ENCODE results near the gene WNT5A. TPM values are rescaled to one million over a fixed set of nuclear protein-coding genes. Genes with fewer than 3 reads are reported as not detected.

Gene WNT5A
- total RNA-seq, 2 experiments from 2014 or later: not detected

GRCh38 chr3:55453886-55454496, 33.1 kb downstream of the WNT5A start:
- no peaks in the 10 kb centered on the region for H3K9me3 Mint-ChIP-seq
- no peaks in the 10 kb centered on the region for H3K4me1 Mint-ChIP-seq
- H3K36me3 Mint-ChIP-seq: no peaks in the 10 kb centered on the region
- no peaks in the 10 kb centered on the region for H3K27me3 Mint-ChIP-seq
- H3K4me3 Mint-ChIP-seq: no peak overlapping the region
- no peak overlapping the region for H3K27ac Mint-ChIP-seq
- no peak for DNase-seq

- Mint-ChIP-seq H3K27ac (no peak overlapping the region), H3K27me3 (peaks cover 3% of the 10 kb centered on the region), H3K36me3 (no peaks in the 10 kb centered on the region), H3K4me3 (no peak overlapping the region), H3K4me1 (no peaks in the 10 kb centered on the region), H3K9me3 (no peaks in the 10 kb centered on the region)
- no peak for DNase-seq
These were observed 34.2 kb downstream of the WNT5A start for GRCh38 chr3:55452886-55453285.

GRCh38 chr3:55449527-55449926, 37.6 kb downstream of the WNT5A start:
- peaks cover 12% of the 10 kb centered on the region for H3K27me3 Mint-ChIP-seq
- no peak overlapping the region for H3K27ac Mint-ChIP-seq
- no peaks in the 10 kb centered on the region for H3K4me1 Mint-ChIP-seq
- no peak for DNase-seq
- no peaks in the 10 kb centered on the region for H3K36me3 Mint-ChIP-seq
- no peak overlapping the region for H3K4me3 Mint-ChIP-seq
- H3K9me3 Mint-ChIP-seq: no peaks in the 10 kb centered on the region

GRCh38 chr3:55446850-55447249, 40.3 kb downstream of the WNT5A start:
- Mint-ChIP-seq H3K36me3 (no peaks in the 10 kb centered on the region), H3K4me3 (no peak overlapping the region), H3K27ac (no peak overlapping the region), H3K27me3 (peaks cover 12% of the 10 kb centered on the region), H3K9me3 (no peaks in the 10 kb centered on the region), H3K4me1 (no peaks in the 10 kb centered on the region)
- DNase-seq: no peak

GRCh38 chr3:55445551-55445950, 41.6 kb downstream of the WNT5A start:
- no peak overlapping the region for H3K27ac Mint-ChIP-seq
- no peaks in the 10 kb centered on the region for H3K4me1 Mint-ChIP-seq
- H3K4me3 Mint-ChIP-seq: no peak overlapping the region
- no peak for DNase-seq
- peaks cover 12% of the 10 kb centered on the region for H3K27me3 Mint-ChIP-seq
- H3K9me3 Mint-ChIP-seq: no peaks in the 10 kb centered on the region
- H3K36me3 Mint-ChIP-seq: no peaks in the 10 kb centered on the region

GRCh38 chr3:55443346-55443745, 43.8 kb downstream of the WNT5A start:
- Mint-ChIP-seq H3K27me3 (peaks cover 9% of the 10 kb centered on the region), H3K4me3 (no peak overlapping the region), H3K4me1 (no peaks in the 10 kb centered on the region), H3K9me3 (no peaks in the 10 kb centered on the region), H3K27ac (no peak overlapping the region), H3K36me3 (no peaks in the 10 kb centered on the region)
- no peak for DNase-seq

- no peak overlapping the region for H3K4me3 Mint-ChIP-seq
- no peak overlapping the region for H3K27ac Mint-ChIP-seq
- H3K27me3 Mint-ChIP-seq: peaks cover 9% of the 10 kb centered on the region
- H3K9me3 Mint-ChIP-seq: no peaks in the 10 kb centered on the region
- DNase-seq: no peak
- H3K36me3 Mint-ChIP-seq: no peaks in the 10 kb centered on the region
- H3K4me1 Mint-ChIP-seq: no peaks in the 10 kb centered on the region
These were observed 44.2 kb downstream of the WNT5A start for GRCh38 chr3:55442861-55443260.

GRCh38 chr3:55441499-55441898, 45.6 kb downstream of the WNT5A start:
- Mint-ChIP-seq H3K9me3 (no peaks in the 10 kb centered on the region), H3K27me3 (peaks cover 2% of the 10 kb centered on the region), H3K4me1 (no peaks in the 10 kb centered on the region), H3K27ac (no peak overlapping the region), H3K36me3 (no peaks in the 10 kb centered on the region), H3K4me3 (no peak overlapping the region)
- no peak for DNase-seq

- Mint-ChIP-seq H3K36me3 (no peaks in the 10 kb centered on the region), H3K9me3 (no peaks in the 10 kb centered on the region), H3K27ac (no peak overlapping the region), H3K4me3 (no peak overlapping the region), H3K4me1 (no peaks in the 10 kb centered on the region), H3K27me3 (no peaks in the 10 kb centered on the region)
- no peak for DNase-seq
These were observed 46.9 kb downstream of the WNT5A start for GRCh38 chr3:55440104-55440708.

- Mint-ChIP-seq H3K9me3 (no peaks in the 10 kb centered on the region), H3K27ac (no peak overlapping the region), H3K4me1 (no peaks in the 10 kb centered on the region), H3K36me3 (no peaks in the 10 kb centered on the region), H3K27me3 (no peaks in the 10 kb centered on the region), H3K4me3 (no peak overlapping the region)
- DNase-seq: no peak
These were observed 47.4 kb downstream of the WNT5A start for GRCh38 chr3:55439657-55440056.

- Mint-ChIP-seq H3K4me3 (no peak overlapping the region), H3K27ac (no peak overlapping the region)
These were observed 50.5 kb downstream of the WNT5A start for GRCh38 chr3:55436644-55437043.

GRCh38 chr3:55435491-55435890, 51.6 kb downstream of the WNT5A start:
- Mint-ChIP-seq H3K27me3 (peaks cover 6% of the 10 kb centered on the region), H3K27ac (no peak overlapping the region), H3K36me3 (no peaks in the 10 kb centered on the region), H3K4me3 (no peak overlapping the region), H3K4me1 (no peaks in the 10 kb centered on the region), H3K9me3 (no peaks in the 10 kb centered on the region)
- no peak for DNase-seq

More at GRCh38 chr3:55436644-55437043, 50.5 kb downstream of the WNT5A start:
- H3K36me3 Mint-ChIP-seq: no peaks in the 10 kb centered on the region
- no peaks in the 10 kb centered on the region for H3K9me3 Mint-ChIP-seq
- peaks cover 6% of the 10 kb centered on the region for H3K27me3 Mint-ChIP-seq
- no peak for DNase-seq
- no peaks in the 10 kb centered on the region for H3K4me1 Mint-ChIP-seq

- H3K27ac Mint-ChIP-seq: no peak overlapping the region
- no peaks in the 10 kb centered on the region for H3K36me3 Mint-ChIP-seq
- H3K9me3 Mint-ChIP-seq: no peaks in the 10 kb centered on the region
- H3K27me3 Mint-ChIP-seq: peaks cover 6% of the 10 kb centered on the region
- no peak overlapping the region for H3K4me3 Mint-ChIP-seq
- no peaks in the 10 kb centered on the region for H3K4me1 Mint-ChIP-seq
- DNase-seq: peak; percentile 6
These were observed 52.3 kb downstream of the WNT5A start for GRCh38 chr3:55434789-55435188.

GRCh38 chr3:55431041-55431440, 56.1 kb downstream of the WNT5A start:
- Mint-ChIP-seq H3K27ac (no peak overlapping the region), H3K4me1 (no peaks in the 10 kb centered on the region), H3K4me3 (no peak overlapping the region), H3K9me3 (no peaks in the 10 kb centered on the region), H3K36me3 (no peaks in the 10 kb centered on the region), H3K27me3 (peaks cover 6% of the 10 kb centered on the region)
- no peak for DNase-seq

- Mint-ChIP-seq H3K27me3 (no peaks in the 10 kb centered on the region), H3K36me3 (no peaks in the 10 kb centered on the region), H3K4me3 (no peak overlapping the region)
These were observed 59.4 kb downstream of the WNT5A start for GRCh38 chr3:55427739-55428138.

GRCh38 chr3:55426486-55426885, 60.6 kb downstream of the WNT5A start:
- no peaks in the 10 kb centered on the region for H3K36me3 Mint-ChIP-seq
- H3K27ac Mint-ChIP-seq: no peak overlapping the region
- no peak for DNase-seq
- H3K9me3 Mint-ChIP-seq: peaks cover 4% of the 10 kb centered on the region
- H3K27me3 Mint-ChIP-seq: no peaks in the 10 kb centered on the region
- no peaks in the 10 kb centered on the region for H3K4me1 Mint-ChIP-seq
- H3K4me3 Mint-ChIP-seq: no peak overlapping the region

More at GRCh38 chr3:55427739-55428138, 59.4 kb downstream of the WNT5A start:
- H3K9me3 Mint-ChIP-seq: no peaks in the 10 kb centered on the region
- no peak for DNase-seq
- H3K4me1 Mint-ChIP-seq: no peaks in the 10 kb centered on the region
- no peak overlapping the region for H3K27ac Mint-ChIP-seq

All from activated naive CD8-positive, alpha-beta T cell treated with anti-CD3 and anti-CD28 coated beads for 36 hours (primary cell).